SJCRH30 (cell line): Measurements from ENCODE around the gene RAB3D. TPM values are rescaled to one million over a fixed set of nuclear protein-coding genes. Genes with fewer than 3 reads are reported as not detected.

Experiments
- DNase-seq, 2 experiments: peaks; one replicate each; pipeline ENCODE4 v3.0.0-alpha.2; 2015 to 2020
- H3K27ac ChIP-seq: fragments of 250-450 bp; sonication (Bioruptor Pico); 2 replicates; pipeline ENCODE4 v1.5.1; 2020; ENCODE audit warnings: mild to moderate bottlenecking, moderate library complexity
- H3K27me3 ChIP-seq: fragments of 250-450 bp; sonication (Bioruptor Pico); 2 replicates; pipeline ENCODE4 v1.5.1; 2020; ENCODE audit warnings: mild to moderate bottlenecking, moderate library complexity
- H3K36me3 ChIP-seq: fragments of 250-450 bp; sonication (Bioruptor Pico); 2 replicates; pipeline ENCODE4 v1.5.1; 2020; ENCODE audit warnings: mild to moderate bottlenecking, moderate library complexity
- H3K4me1 ChIP-seq: fragments of 250-450 bp; sonication (Bioruptor Pico); 2 replicates; pipeline ENCODE4 v1.5.1; 2020; ENCODE audit warnings: mild to moderate bottlenecking, moderate library complexity
- H3K4me3 ChIP-seq: fragments of 250-450 bp; sonication (Bioruptor Pico); 2 replicates; pipeline ENCODE4 v1.5.1; 2020; ENCODE audit warnings: mild to moderate bottlenecking, moderate library complexity
- H3K9me3 ChIP-seq: fragments of 250-450 bp; sonication (Bioruptor Pico); replicated peaks from 2 replicates; pipeline ENCODE4 v1.5.1; 2020; ENCODE audit warnings: mild to moderate bottlenecking, moderate library complexity
- total RNA-seq: library from RNA; depleted of rRNA; stranded (reverse); fragments of >200 nt; shearing (Covaris generic); gene quantifications from 2 replicates; pipeline ENCODE4 v1.2.3, GENCODE V29; 2014

The RAB3D gene
- total RNA-seq, 1 experiment from 2014 or later, result 0.83 TPM

- Histone ChIP-seq H3K36me3 (no peaks in the 10 kb centered on the region), H3K4me3 (peak within 1 kb of the TSS; percentile 73), H3K4me1 (no peaks in the 10 kb centered on the region), H3K27ac (peak within 1 kb of the TSS; percentile 83), H3K27me3 (no peaks in the 10 kb centered on the region), H3K9me3 (no peaks in the 10 kb centered on the region)
- DNase-seq, result peak; percentile 97 to 99
Observed at GRCh38 chr19:11374433-11375142, 35.1 kb upstream of the RAB3D start, which contains the start of gene SWSAP1. Gene SWSAP1, plus strand, starts transcription at chr19:11374666. Its CDS starts 15 bp downstream, at chr19:11374681.

- H3K4me1 ChIP-seq, result no peaks in the 10 kb centered on the region
- no peaks in the 10 kb centered on the region for H3K36me3 ChIP-seq
- no peak overlapping the region for H3K27ac ChIP-seq
- peak overlapping the region; percentile 73 for H3K4me3 ChIP-seq
- H3K27me3 ChIP-seq, result no peaks in the 10 kb centered on the region
- no peak for DNase-seq
- no peaks in the 10 kb centered on the region for H3K9me3 ChIP-seq
Observed at GRCh38 chr19:11373885-11374432, 34.5 kb upstream of the RAB3D start.

GRCh38 chr19:11373166-11373884, 33.9 kb upstream of the RAB3D start:
- no peak for DNase-seq

GRCh38 chr19:11370744-11371143, 31.3 kb upstream of the RAB3D start:
- Histone ChIP-seq H3K4me1 (no peaks in the 10 kb centered on the region), H3K27me3 (no peaks in the 10 kb centered on the region), H3K27ac (no peak overlapping the region), H3K36me3 (no peaks in the 10 kb centered on the region), H3K9me3 (no peaks in the 10 kb centered on the region), H3K4me3 (no peak overlapping the region)
- DNase-seq, result no peak

More at GRCh38 chr19:11373166-11373884, 33.9 kb upstream of the RAB3D start:
- H3K27ac ChIP-seq, result no peak overlapping the region
- no peaks in the 10 kb centered on the region for H3K36me3 ChIP-seq
- no peaks in the 10 kb centered on the region for H3K27me3 ChIP-seq
- H3K4me3 ChIP-seq, result no peak overlapping the region
- H3K9me3 ChIP-seq, result no peaks in the 10 kb centered on the region
- H3K4me1 ChIP-seq, result no peaks in the 10 kb centered on the region

- Histone ChIP-seq H3K27me3 (no peaks in the 10 kb centered on the region), H3K9me3 (no peaks in the 10 kb centered on the region), H3K4me3 (no peak overlapping the region), H3K27ac (no peak overlapping the region), H3K4me1 (no peaks in the 10 kb centered on the region), H3K36me3 (no peaks in the 10 kb centered on the region)
- no peak for DNase-seq
Observed at GRCh38 chr19:11367528-11367927, 28.1 kb upstream of the RAB3D start.

GRCh38 chr19:11365557-11366117, 26.2 kb upstream of the RAB3D start:
- Histone ChIP-seq H3K36me3 (no peaks in the 10 kb centered on the region), H3K9me3 (no peaks in the 10 kb centered on the region), H3K27ac (no peak overlapping the region), H3K4me1 (no peaks in the 10 kb centered on the region), H3K4me3 (no peak overlapping the region), H3K27me3 (no peaks in the 10 kb centered on the region)
- no peak for DNase-seq

GRCh38 chr19:11364935-11365334, 25.5 kb upstream of the RAB3D start:
- H3K4me1 ChIP-seq, result no peaks in the 10 kb centered on the region
- DNase-seq, result no peak
- no peaks in the 10 kb centered on the region for H3K36me3 ChIP-seq
- H3K4me3 ChIP-seq, result no peak overlapping the region
- H3K27me3 ChIP-seq, result no peaks in the 10 kb centered on the region
- no peaks in the 10 kb centered on the region for H3K9me3 ChIP-seq
- H3K27ac ChIP-seq, result no peak overlapping the region

GRCh38 chr19:11364296-11364904, 24.9 kb upstream of the RAB3D start:
- Histone ChIP-seq H3K27me3 (no peaks in the 10 kb centered on the region), H3K9me3 (no peaks in the 10 kb centered on the region), H3K27ac (no peak overlapping the region), H3K36me3 (no peaks in the 10 kb centered on the region), H3K4me1 (no peaks in the 10 kb centered on the region), H3K4me3 (no peak overlapping the region)
- no peak for DNase-seq

GRCh38 chr19:11363881-11364280, 24.4 kb upstream of the RAB3D start:
- H3K9me3 ChIP-seq, result no peaks in the 10 kb centered on the region
- no peak for DNase-seq
- no peaks in the 10 kb centered on the region for H3K27me3 ChIP-seq
- H3K4me3 ChIP-seq, result no peak overlapping the region
- no peak overlapping the region for H3K27ac ChIP-seq
- no peaks in the 10 kb centered on the region for H3K4me1 ChIP-seq
- no peaks in the 10 kb centered on the region for H3K36me3 ChIP-seq

- H3K36me3 ChIP-seq, result no peaks in the 10 kb centered on the region
- no peaks in the 10 kb centered on the region for H3K9me3 ChIP-seq
- no peak overlapping the region for H3K4me3 ChIP-seq
- DNase-seq, result no peak
- no peak overlapping the region for H3K27ac ChIP-seq
- no peaks in the 10 kb centered on the region for H3K27me3 ChIP-seq
- no peaks in the 10 kb centered on the region for H3K4me1 ChIP-seq
Observed at GRCh38 chr19:11361771-11362731, 22.6 kb upstream of the RAB3D start.

GRCh38 chr19:11361037-11361770, 21.7 kb upstream of the RAB3D start:
- H3K36me3 ChIP-seq, result no peaks in the 10 kb centered on the region
- H3K4me3 ChIP-seq, result no peak overlapping the region
- no peaks in the 10 kb centered on the region for H3K9me3 ChIP-seq
- H3K4me1 ChIP-seq, result no peaks in the 10 kb centered on the region
- H3K27me3 ChIP-seq, result no peaks in the 10 kb centered on the region
- no peak overlapping the region for H3K27ac ChIP-seq
- no peak for DNase-seq

GRCh38 chr19:11359421-11359820, 20.0 kb upstream of the RAB3D start:
- no peaks in the 10 kb centered on the region for H3K36me3 ChIP-seq
- DNase-seq, result no peak

More at GRCh38 chr19:11359421-11359820, 20.0 kb upstream of the RAB3D start:
- Histone ChIP-seq H3K4me3 (no peak overlapping the region), H3K9me3 (no peaks in the 10 kb centered on the region), H3K27ac (no peak overlapping the region), H3K27me3 (no peaks in the 10 kb centered on the region; the same call in 1 of the 2 replicates), H3K4me1 (no peaks in the 10 kb centered on the region)
